Measurements from ENCODE around the gene LIMS2.

DNA sequence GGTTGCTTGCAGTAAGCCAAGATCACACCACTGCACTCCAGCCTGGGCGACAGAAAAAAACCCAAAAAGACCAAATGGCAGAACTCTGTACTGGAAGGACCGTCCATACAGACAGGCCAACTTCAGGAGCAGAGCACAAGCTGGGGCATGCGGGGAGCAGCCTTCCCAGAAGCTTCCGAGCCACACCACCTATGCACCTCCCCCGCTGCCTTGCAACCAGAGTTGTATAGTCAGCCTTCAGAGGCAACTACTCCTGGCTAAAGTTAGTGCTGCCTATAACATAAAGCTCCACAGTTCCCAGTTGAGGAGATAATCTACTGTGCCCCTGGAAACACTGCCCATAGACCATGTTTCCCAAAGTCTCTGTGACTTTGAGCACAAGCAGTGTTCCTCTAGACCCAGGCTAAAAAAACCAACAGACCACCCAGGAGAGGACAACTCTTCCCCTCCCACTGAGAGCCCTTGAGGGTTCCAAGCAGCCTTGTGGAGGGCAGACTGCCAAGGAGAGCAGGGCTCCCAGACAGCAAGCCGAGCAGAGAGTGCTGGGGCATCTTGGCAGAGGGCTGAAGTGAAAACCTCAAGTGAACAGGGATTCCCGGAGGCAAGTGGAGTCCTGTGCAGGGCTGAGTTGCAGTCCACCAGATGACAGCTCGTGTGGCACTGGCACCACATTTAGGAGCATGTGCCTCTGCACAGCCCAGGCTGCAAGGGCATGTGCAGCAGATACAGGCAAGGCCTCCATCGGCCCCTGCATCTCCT, 32.7 kb upstream of the LIMS2 start:
- TF ChIP-seq, protein P1, sequence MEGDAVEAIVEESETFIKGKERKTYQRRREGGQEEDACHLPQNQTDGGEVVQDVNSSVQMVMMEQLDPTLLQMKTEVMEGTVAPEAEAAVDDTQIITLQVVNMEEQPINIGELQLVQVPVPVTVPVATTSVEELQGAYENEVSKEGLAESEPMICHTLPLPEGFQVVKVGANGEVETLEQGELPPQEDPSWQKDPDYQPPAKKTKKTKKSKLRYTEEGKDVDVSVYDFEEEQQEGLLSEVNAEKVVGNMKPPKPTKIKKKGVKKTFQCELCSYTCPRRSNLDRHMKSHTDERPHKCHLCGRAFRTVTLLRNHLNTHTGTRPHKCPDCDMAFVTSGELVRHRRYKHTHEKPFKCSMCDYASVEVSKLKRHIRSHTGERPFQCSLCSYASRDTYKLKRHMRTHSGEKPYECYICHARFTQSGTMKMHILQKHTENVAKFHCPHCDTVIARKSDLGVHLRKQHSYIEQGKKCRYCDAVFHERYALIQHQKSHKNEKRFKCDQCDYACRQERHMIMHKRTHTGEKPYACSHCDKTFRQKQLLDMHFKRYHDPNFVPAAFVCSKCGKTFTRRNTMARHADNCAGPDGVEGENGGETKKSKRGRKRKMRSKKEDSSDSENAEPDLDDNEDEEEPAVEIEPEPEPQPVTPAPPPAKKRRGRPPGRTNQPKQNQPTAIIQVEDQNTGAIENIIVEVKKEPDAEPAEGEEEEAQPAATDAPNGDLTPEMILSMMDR (IDR thresholded peaks at IDR 0.05; ENCODE audit: insufficient read depth, low read length, poor library complexity, severe bottlenecking), result no peak
- no peak for TF ChIP-seq EZH2phosphoT487 (conservative IDR thresholded peaks at IDR 0.05; ENCODE audit: low read length)
